Endothelial cell of umbilical vein (primary cell): ENCODE results near the gene VPS35L.

ENCODE experiments used
- EZH2 ChIP-seq: IDR thresholded peaks from 2 replicates; pipeline ENCODE4 v1.6.1; 2012; ENCODE audit warnings: borderline replicate concordance, low read depth, mild to moderate bottlenecking, moderate library complexity, low read length, inconsistent platforms; ENCODE audit not compliant: severe bottlenecking
- JUN ChIP-seq: IDR thresholded peaks from 2 replicates; pipeline ENCODE4 v1.6.1; 2011; ENCODE audit warnings: borderline replicate concordance, low read depth; ENCODE audit not compliant: insufficient read length, insufficient read depth
- POLR2A ChIP-seq: IDR thresholded peaks from 2 replicates; pipeline ENCODE4 v1.6.1; 2012; ENCODE audit warnings: low read depth, mild to moderate bottlenecking, control low read depth, low read length
- POLR2AphosphoS5 ChIP-seq: IDR thresholded peaks from 2 replicates; pipeline ENCODE4 v1.6.1; 2012; ENCODE audit warnings: low read depth, mild to moderate bottlenecking, control low read depth, low read length, moderate library complexity; ENCODE audit not compliant: insufficient read depth
- TF ChIP-seq, protein P1 (sequence below), 2 donors: IDR thresholded peaks; 1 replicate in 1 of 2; 2 replicates in 1 of 2; pipeline ENCODE4 v1.5.1; 2011; ENCODE audit warnings: low read length in 2 of 2, mild to moderate bottlenecking in 2 of 2, moderate library complexity in 2 of 2, control low read depth in 1 of 2, inconsistent platforms in 1 of 2, low read depth in 1 of 2; ENCODE audit not compliant: insufficient read depth in 1 of 2; ENCODE audit errors: extremely low read depth in 1 of 2

DNA sequence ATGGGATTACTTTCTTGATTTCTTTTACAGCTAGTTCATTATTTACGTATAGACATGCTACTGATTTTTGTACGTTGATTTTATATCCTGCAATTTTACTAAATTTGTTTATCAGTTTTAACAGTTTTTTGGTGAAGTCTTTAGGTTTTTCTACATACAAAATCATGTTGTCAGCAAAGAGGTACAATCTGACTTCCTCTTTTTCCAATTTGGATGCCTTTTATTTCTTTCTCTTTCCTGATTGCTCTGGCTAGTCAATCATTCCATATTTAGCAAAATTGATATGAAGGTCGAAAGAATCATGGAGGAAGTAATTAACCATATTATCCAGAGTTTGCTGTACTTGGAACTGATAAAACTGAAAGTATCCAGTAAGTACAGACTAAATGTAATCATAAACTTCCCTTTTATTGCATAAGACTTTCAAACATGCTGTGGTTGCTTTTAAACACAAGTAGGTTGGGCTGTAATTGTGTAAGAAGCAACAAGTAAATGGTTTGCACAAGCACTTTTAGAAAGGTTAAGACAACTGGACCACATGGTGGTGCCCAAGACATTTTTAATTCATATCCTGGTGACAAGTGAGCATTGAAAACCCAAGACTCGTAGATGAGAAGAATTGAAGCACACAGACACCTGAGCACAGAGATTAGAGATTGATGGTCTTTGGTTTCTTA is 42.0 kb upstream of the VPS35L start:
- TF ChIP-seq, protein P1, sequence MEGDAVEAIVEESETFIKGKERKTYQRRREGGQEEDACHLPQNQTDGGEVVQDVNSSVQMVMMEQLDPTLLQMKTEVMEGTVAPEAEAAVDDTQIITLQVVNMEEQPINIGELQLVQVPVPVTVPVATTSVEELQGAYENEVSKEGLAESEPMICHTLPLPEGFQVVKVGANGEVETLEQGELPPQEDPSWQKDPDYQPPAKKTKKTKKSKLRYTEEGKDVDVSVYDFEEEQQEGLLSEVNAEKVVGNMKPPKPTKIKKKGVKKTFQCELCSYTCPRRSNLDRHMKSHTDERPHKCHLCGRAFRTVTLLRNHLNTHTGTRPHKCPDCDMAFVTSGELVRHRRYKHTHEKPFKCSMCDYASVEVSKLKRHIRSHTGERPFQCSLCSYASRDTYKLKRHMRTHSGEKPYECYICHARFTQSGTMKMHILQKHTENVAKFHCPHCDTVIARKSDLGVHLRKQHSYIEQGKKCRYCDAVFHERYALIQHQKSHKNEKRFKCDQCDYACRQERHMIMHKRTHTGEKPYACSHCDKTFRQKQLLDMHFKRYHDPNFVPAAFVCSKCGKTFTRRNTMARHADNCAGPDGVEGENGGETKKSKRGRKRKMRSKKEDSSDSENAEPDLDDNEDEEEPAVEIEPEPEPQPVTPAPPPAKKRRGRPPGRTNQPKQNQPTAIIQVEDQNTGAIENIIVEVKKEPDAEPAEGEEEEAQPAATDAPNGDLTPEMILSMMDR (IDR thresholded peaks at IDR 0.05; ENCODE audit: extremely low read depth in 1 of 2, insufficient read depth in 1 of 2, low read depth in 1 of 2, low read length in 2 of 2) = no peak
- no peak for TF ChIP-seq EZH2
- no peak for TF ChIP-seq POLR2A
- TF ChIP-seq POLR2AphosphoS5 = no peak
- no peak for TF ChIP-seq JUN
